Uterus (tissue), 2 donors: ENCODE results near the gene PTPRD.

Source experiments
- POLR2A ChIP-seq, 2 donors: fragments of 450-650 bp; IDR thresholded peaks; one replicate each; pipeline ENCODE4 v1.6.1; 2016; ENCODE audit warnings: antibody characterized with exemption in 2 of 2, mild to moderate bottlenecking in 1 of 2, moderate library complexity in 1 of 2
- TF ChIP-seq, protein P1 (sequence below), 4 experiments: fragments of 200-600 bp in 2 of 4; fragments of 450-650 bp in 2 of 4; sonication (generic) in 2 of 4; IDR thresholded peaks; one replicate each; pipeline ENCODE4 v1.5.1; 2016 to 2019; ENCODE audit warnings: antibody characterized with exemption in 4 of 4, mild to moderate bottlenecking in 2 of 4, moderate library complexity in 1 of 4

DNA sequence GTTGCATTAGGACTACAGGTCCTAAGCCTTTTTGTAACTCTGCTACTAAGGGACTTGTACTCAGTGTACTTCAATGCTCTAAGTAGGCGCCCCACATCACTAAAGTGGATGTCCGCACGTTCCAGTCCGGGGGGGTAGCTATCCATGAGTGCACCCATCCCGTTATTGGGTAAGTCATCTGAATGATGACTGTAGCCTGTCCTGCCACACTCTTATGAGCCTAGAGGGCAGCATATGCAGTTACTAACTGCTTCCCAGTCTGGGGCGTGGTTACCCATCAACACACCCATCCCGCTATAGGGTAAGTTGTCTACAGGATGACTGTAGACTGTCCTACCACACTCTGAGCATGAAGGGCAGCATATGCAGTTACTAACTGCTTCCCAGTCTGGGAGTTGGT lies 1053.9 kb downstream of the PTPRD start:
- TF ChIP-seq, protein P1, sequence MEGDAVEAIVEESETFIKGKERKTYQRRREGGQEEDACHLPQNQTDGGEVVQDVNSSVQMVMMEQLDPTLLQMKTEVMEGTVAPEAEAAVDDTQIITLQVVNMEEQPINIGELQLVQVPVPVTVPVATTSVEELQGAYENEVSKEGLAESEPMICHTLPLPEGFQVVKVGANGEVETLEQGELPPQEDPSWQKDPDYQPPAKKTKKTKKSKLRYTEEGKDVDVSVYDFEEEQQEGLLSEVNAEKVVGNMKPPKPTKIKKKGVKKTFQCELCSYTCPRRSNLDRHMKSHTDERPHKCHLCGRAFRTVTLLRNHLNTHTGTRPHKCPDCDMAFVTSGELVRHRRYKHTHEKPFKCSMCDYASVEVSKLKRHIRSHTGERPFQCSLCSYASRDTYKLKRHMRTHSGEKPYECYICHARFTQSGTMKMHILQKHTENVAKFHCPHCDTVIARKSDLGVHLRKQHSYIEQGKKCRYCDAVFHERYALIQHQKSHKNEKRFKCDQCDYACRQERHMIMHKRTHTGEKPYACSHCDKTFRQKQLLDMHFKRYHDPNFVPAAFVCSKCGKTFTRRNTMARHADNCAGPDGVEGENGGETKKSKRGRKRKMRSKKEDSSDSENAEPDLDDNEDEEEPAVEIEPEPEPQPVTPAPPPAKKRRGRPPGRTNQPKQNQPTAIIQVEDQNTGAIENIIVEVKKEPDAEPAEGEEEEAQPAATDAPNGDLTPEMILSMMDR (IDR thresholded peaks at IDR 0.05) = no peak
- TF ChIP-seq POLR2A (IDR thresholded peaks at IDR 0.05) = no peak
